ENCODE results near the gene ITCH.
"Not testable (repeated sequence)": the region's sequence is repeated elsewhere in the genome, so short reads cannot be mapped to it uniquely, and the experiment has no call there.

The ITCH gene

GRCh38 chr20:34344238-34344637 is 18.8 kb upstream of the ITCH start:
- DNase-seq: no peak

GRCh38 chr20:34345402-34345736 is 17.7 kb upstream of the ITCH start:
- DNase-seq: no peak

GRCh38 chr20:34345839-34346532 is 17.1 kb upstream of the ITCH start:
- not testable (repeated sequence) for DNase-seq

- not testable (repeated sequence) for DNase-seq
Measured at GRCh38 chr20:34346533-34346865, 16.6 kb upstream of the ITCH start.

- no peak for DNase-seq
Measured at GRCh38 chr20:34347571-34347970, 15.5 kb upstream of the ITCH start.

GRCh38 chr20:34350095-34350494 is 13.0 kb upstream of the ITCH start:
- no peak for DNase-seq

GRCh38 chr20:34353467-34353866 is 9.6 kb upstream of the ITCH start:
- not testable (repeated sequence) for DNase-seq

GRCh38 chr20:34355427-34355826 is 7.6 kb upstream of the ITCH start:
- DNase-seq: no peak

GRCh38 chr20:34359729-34360128 is 3.3 kb upstream of the ITCH start:
- not testable (repeated sequence) for DNase-seq

- no peak for DNase-seq
Measured at GRCh38 chr20:34362502-34363061, 491 bp upstream of the ITCH start.

- no peak for DNase-seq
Measured at GRCh38 chr20:34363465-34364222, 571 bp downstream of the ITCH start.

- no peak for DNase-seq
Measured at GRCh38 chr20:34364223-34364506, 1.1 kb downstream of the ITCH start.

- DNase-seq: no peak
Measured at GRCh38 chr20:34365765-34366213, 2.7 kb downstream of the ITCH start.

GRCh38 chr20:34367155-34367554 is 4.1 kb downstream of the ITCH start:
- DNase-seq: no peak

GRCh38 chr20:34367911-34368310 is 4.8 kb downstream of the ITCH start:
- DNase-seq: not testable (repeated sequence)

GRCh38 chr20:34368547-34368946 is 5.5 kb downstream of the ITCH start:
- no peak for DNase-seq

GRCh38 chr20:34369265-34369664 is 6.2 kb downstream of the ITCH start:
- DNase-seq: no peak

- no peak for DNase-seq
Measured at GRCh38 chr20:34370062-34370461, 7.0 kb downstream of the ITCH start.

- DNase-seq: no peak
Measured at GRCh38 chr20:34373445-34373844, 10.4 kb downstream of the ITCH start.

- DNase-seq: no peak
Measured at GRCh38 chr20:34374209-34374760, 11.2 kb downstream of the ITCH start.

- DNase-seq: no peak
Measured at GRCh38 chr20:34375977-34376430, 12.9 kb downstream of the ITCH start.

GRCh38 chr20:34377072-34377847 is 14.2 kb downstream of the ITCH start:
- DNase-seq: no peak

- no peak for DNase-seq
Measured at GRCh38 chr20:34382174-34382573, 19.1 kb downstream of the ITCH start.
